HepG2 (cell line): Measurements from ENCODE around the gene SP4. TPM values are rescaled to one million over a fixed set of nuclear protein-coding genes. Genes with fewer than 3 reads are reported as not detected.

Experiments used
- ATAC-seq: fragments of 200-7000 bp; cut with Tn5 transposase; 3 replicates; pipeline ENCODE4 v1.9.1; 2020; ENCODE audit warnings: mild to moderate bottlenecking, moderate library complexity
- BruUV-seq: library from RNA; stranded (reverse); fragments of 400-500 nt; replicated peaks from 2 replicates; lab custom pipeline; 2021; lab: Mats Ljungman, UMichigan
- CTCF ChIA-PET: fragments of 300-600 bp; formaldehyde crosslinking; extraction: SDS; loops from one replicate; lab custom pipeline; 2021; ENCODE audit warnings: low total read pairs, inconsistent platforms, low intra/inter-chr PET ratio; lab: Yijun Ruan, JAX
- POLR2A ChIA-PET: fragments of 350-600 bp; sonication (Branson Sonifier 250); formaldehyde crosslinking; loops from one replicate; lab custom pipeline; 2020; ENCODE audit warnings: antibody characterized with exemption, inconsistent platforms; lab: Yijun Ruan, JAX
- DNase-seq: peaks from one replicate; pipeline ENCODE4 v3.0.0-alpha.2; 2015; ENCODE audit warnings: low spot score
- FAIRE-seq: peaks from 3 replicates; lab custom pipeline; 2011; peaks lifted over from hg19 to GRCh38; lab: Jason Lieb, UNC
- H2AFZ ChIP-seq: one replicate; pipeline ENCODE4 v1.6.1; 2011; ENCODE audit warnings: low read length, inconsistent platforms
- H3K27ac ChIP-seq: fragments of 300-600 bp; 3 replicates; pipeline ENCODE4 v1.8.0; 2011; ENCODE audit warnings: mixed run types, mild to moderate bottlenecking, mixed read lengths, low read length, inconsistent platforms; ENCODE audit not compliant: insufficient read depth; ENCODE audit errors: extremely low read length
- H3K27me3 ChIP-seq, 2 experiments: fragments of 200-600 bp in 1 of 2; 2 replicates in 1 of 2; 3 replicates in 1 of 2; pipeline versions ENCODE4 v1.6.0 to v1.8.0; 2011; ENCODE audit warnings: low read length in 2 of 2, mild to moderate bottlenecking in 2 of 2, moderate library complexity in 2 of 2, inconsistent platforms in 1 of 2; ENCODE audit not compliant: insufficient read depth in 2 of 2, control insufficient read depth in 1 of 2
- H3K36me3 ChIP-seq, 2 experiments: fragments of 200-600 bp in 1 of 2; replicated peaks in 1 of 2; 2 replicates in 1 of 2; 3 replicates in 1 of 2; pipeline versions ENCODE4 v1.5.1 to v1.8.0; 2011; ENCODE audit warnings: low read length in 2 of 2, inconsistent platforms in 1 of 2; ENCODE audit not compliant: insufficient read depth in 2 of 2, control insufficient read depth in 1 of 2
- H3K4me1 ChIP-seq: 2 replicates; pipeline ENCODE4 v1.5.1; 2012; ENCODE audit warnings: low read length, inconsistent platforms; ENCODE audit not compliant: insufficient read depth
- H3K4me2 ChIP-seq: 2 replicates; pipeline ENCODE4 v1.6.0; 2011; ENCODE audit warnings: low read depth, low read length, inconsistent platforms
- H3K4me3 ChIP-seq, 3 experiments: fragments of 200-600 bp in 1 of 3; sonication (generic), shearing (Covaris generic) in 1 of 3; replicated peaks in 1 of 3; 2 replicates each; pipeline ENCODE4 v1.5.1; 2011 to 2016; ENCODE audit warnings: low read length in 3 of 3, inconsistent platforms in 2 of 3, low read depth in 2 of 3, mild to moderate bottlenecking in 2 of 3, control low read depth in 1 of 3, mixed read lengths in 1 of 3; ENCODE audit not compliant: insufficient read depth in 1 of 3
- H3K79me2 ChIP-seq: one replicate; pipeline ENCODE4 v1.6.1; 2011; ENCODE audit warnings: low read length, inconsistent platforms; ENCODE audit not compliant: insufficient read depth
- H3K9ac ChIP-seq: 2 replicates; pipeline ENCODE4 v1.6.0; 2011; ENCODE audit warnings: mild to moderate bottlenecking, low read depth, low read length, inconsistent platforms; ENCODE audit not compliant: insufficient read depth
- H3K9me3 ChIP-seq: 2 replicates; pipeline ENCODE4 v1.5.1; 2012; ENCODE audit warnings: mild to moderate bottlenecking, low read length
- H4K20me1 ChIP-seq: 2 replicates; pipeline ENCODE4 v1.6.0; 2011; ENCODE audit warnings: inconsistent platforms, mild to moderate bottlenecking, low read length, moderate library complexity; ENCODE audit not compliant: insufficient read depth
- NR3C1 ChIP-seq: sonication (generic); formaldehyde crosslinking; IDR thresholded peaks from 2 replicates; pipeline ENCODE4 v1.4.0; 2020; ENCODE audit warnings: missing genetic modification reagents
- SMAD3 ChIP-seq: sonication (generic); formaldehyde crosslinking; IDR thresholded peaks from 2 replicates; pipeline ENCODE4 v1.4.0; 2020; ENCODE audit warnings: missing genetic modification reagents
- TEAD2 ChIP-seq: sonication (generic); formaldehyde crosslinking; IDR thresholded peaks from 2 replicates; pipeline ENCODE4 v1.9.0; 2021; ENCODE audit warnings: missing genetic modification reagents
- ZSCAN12 ChIP-seq: sonication (generic); formaldehyde crosslinking; IDR thresholded peaks from 2 replicates; pipeline ENCODE4 v1.9.0; 2021; ENCODE audit warnings: mild to moderate bottlenecking, missing genetic modification reagents
- WGBS: methylation state at CpG from one replicate; pipeline ENCODE4 v1.1.6; 2017; ENCODE audit warnings: low lambda C conversion rate; 5-methylcytosine and 5-hydroxymethylcytosine counted together
- in situ Hi-C: cut with HindIII; loops from 2 replicates; pipeline ENCODE4 v1.10.0; 2017; ENCODE audit warnings: low pct_unique_long_range_greater_than_20kb; ENCODE audit not compliant: extremely low pct_ligation_motif_present
- intact Hi-C: fragments of 100-400 bp; cut with micrococcal nuclease; formaldehyde crosslinking; loops from one replicate; pipeline ENCODE4 v1.10.0; 2022; ENCODE audit not compliant: unreplicated experiment
- polyA plus RNA-seq, 8 experiments: library from polyadenylated mRNA; depleted of rRNA in 3 of 8; stranded (reverse) in 7 of 8; unstranded in 1 of 8; fragments of >200 nt; fragmentation: Illumina TruSeq in 4 of 8; extraction: Trizol in 4 of 8; gene quantifications; 2 replicates each; pipeline versions ENCODE4 v1.2.1 to v1.2.3, GENCODE V29; 2011 to 2016; ENCODE audit warnings: low read depth in 4 of 8, missing spikeins in 1 of 8, mixed read lengths in 1 of 8; ENCODE audit not compliant: insufficient read depth in 1 of 8
- total RNA-seq, 5 experiments: library from RNA; depleted of rRNA; stranded (reverse); fragments of >200 nt; fragmentation: Illumina TruSeq; extraction: Trizol; gene quantifications; 2 replicates each; pipeline ENCODE4 v1.2.3, GENCODE V29; 2016; ENCODE audit warnings: low read depth in 1 of 5
- TF ChIP-seq, protein P1 (sequence below): sonication (generic); formaldehyde crosslinking; IDR thresholded peaks from 2 replicates; pipeline ENCODE4 v1.5.0; 2020; ENCODE audit warnings: missing genetic modification reagents
- TF ChIP-seq, protein P2 (sequence below): sonication (generic); formaldehyde crosslinking; IDR thresholded peaks from 2 replicates; pipeline ENCODE4 v1.5.1; 2020; ENCODE audit warnings: mild to moderate bottlenecking, missing genetic modification reagents, borderline replicate concordance
- TF ChIP-seq, protein P3 (sequence below), 2 experiments: sonication (generic) in 1 of 2; formaldehyde crosslinking in 1 of 2; IDR thresholded peaks; 2 replicates each; pipeline versions ENCODE4 v1.4.0 to v1.6.1; 2016 to 2020; ENCODE audit warnings: borderline replicate concordance in 1 of 2, low read depth in 1 of 2, mild to moderate bottlenecking in 1 of 2, missing genetic modification reagents in 1 of 2

SP4 gene
- total and polyA plus RNA-seq, 2 of the 13 experiments (the other 11 are each of a cell fraction or from before 2014, with no cell fraction given), result 2.7 to 4.8 TPM

DNA sequence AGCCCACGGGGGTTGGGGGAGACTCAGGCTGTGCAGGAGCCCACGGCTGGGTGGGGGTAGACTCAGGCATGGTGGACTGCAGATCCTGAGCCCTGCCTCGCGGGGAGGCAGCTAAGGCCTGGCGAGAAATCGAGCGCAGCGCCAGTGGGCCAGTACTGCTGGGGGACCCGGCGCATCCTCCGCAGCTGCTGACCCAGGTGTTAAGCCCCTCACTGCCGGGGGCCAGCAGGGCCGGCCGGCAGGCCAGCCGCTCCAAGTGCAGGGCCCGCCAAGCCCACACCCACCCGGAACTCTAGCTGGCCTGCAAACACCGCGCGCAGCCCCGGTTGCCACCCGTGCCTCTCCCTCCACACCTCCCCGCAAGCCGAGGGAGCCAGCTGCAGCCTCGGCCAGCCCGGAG lies 33.4 kb downstream of the SP4 start:
- TF ChIP-seq, protein P1, sequence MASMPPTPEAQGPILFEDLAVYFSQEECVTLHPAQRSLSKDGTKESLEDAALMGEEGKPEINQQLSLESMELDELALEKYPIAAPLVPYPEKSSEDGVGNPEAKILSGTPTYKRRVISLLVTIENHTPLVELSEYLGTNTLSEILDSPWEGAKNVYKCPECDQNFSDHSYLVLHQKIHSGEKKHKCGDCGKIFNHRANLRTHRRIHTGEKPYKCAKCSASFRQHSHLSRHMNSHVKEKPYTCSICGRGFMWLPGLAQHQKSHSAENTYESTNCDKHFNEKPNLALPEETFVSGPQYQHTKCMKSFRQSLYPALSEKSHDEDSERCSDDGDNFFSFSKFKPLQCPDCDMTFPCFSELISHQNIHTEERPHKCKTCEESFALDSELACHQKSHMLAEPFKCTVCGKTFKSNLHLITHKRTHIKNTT (CRISPR knock-in tag), result no peak
- TF ChIP-seq, protein P2, sequence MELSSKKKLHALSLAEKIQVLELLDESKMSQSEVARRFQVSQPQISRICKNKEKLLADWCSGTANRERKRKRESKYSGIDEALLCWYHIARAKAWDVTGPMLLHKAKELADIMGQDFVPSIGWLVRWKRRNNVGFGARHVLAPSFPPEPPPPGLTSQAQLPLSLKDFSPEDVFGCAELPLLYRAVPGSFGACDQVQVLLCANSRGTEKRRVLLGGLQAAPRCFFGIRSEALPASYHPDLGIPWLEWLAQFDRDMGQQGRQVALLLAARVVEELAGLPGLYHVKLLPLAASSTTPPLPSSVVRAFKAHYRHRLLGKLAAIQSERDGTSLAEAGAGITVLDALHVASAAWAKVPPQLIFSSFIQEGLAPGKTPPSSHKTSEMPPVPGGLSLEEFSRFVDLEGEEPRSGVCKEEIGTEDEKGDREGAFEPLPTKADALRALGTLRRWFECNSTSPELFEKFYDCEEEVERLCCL (CRISPR knock-in tag), result no peak
- TF ChIP-seq, protein P3, sequence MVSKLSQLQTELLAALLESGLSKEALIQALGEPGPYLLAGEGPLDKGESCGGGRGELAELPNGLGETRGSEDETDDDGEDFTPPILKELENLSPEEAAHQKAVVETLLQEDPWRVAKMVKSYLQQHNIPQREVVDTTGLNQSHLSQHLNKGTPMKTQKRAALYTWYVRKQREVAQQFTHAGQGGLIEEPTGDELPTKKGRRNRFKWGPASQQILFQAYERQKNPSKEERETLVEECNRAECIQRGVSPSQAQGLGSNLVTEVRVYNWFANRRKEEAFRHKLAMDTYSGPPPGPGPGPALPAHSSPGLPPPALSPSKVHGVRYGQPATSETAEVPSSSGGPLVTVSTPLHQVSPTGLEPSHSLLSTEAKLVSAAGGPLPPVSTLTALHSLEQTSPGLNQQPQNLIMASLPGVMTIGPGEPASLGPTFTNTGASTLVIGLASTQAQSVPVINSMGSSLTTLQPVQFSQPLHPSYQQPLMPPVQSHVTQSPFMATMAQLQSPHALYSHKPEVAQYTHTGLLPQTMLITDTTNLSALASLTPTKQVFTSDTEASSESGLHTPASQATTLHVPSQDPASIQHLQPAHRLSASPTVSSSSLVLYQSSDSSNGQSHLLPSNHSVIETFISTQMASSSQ (IDR thresholded peaks at IDR 0.05; ENCODE audit: low read depth), result no peak
- TF ChIP-seq, protein P3 (CRISPR knock-in tag; IDR thresholded peaks at IDR 0.05; ENCODE audit: borderline replicate concordance), result no peak
- TF ChIP-seq TEAD2, result no peak
- no peak for TF ChIP-seq ZSCAN12 (CRISPR knock-in tag)
- no peak for TF ChIP-seq NR3C1 (CRISPR knock-in tag)
- no peak for TF ChIP-seq SMAD3 (CRISPR knock-in tag)
- Histone ChIP-seq H3K27me3 (no peaks in the 10 kb centered on the region), H4K20me1 (no peaks in the 10 kb centered on the region), H3K9me3 (no peaks in the 10 kb centered on the region), H3K4me1 (no peaks in the 10 kb centered on the region), H3K36me3 (no peaks in the 10 kb centered on the region), H3K9ac (no peak overlapping the region), H2AFZ (no peak overlapping the region), H3K79me2 (no peaks in the 10 kb centered on the region), H3K4me3 (no peak overlapping the region), H3K27ac (no peak overlapping the region), H3K4me2 (no peak overlapping the region)
- DNase-seq, result no peak
- FAIRE-seq, result no peak
- BruUV-seq, result no TSS peak
- in situ Hi-C loops, result no loop called here
- POLR2A ChIA-PET, result no interaction called here
- no peak for ATAC-seq
- 100% methylated on average over 5 of the region's 26 CpGs for WGBS
- intact Hi-C loops, result no loop called here
- CTCF ChIA-PET, result no interaction called here
